BLaER1 (cell line): Measurements from ENCODE around the gene TMEM183A.

Experiments used
- H3K27ac ChIP-seq: shearing (Covaris generic); formaldehyde crosslinking; 2 replicates; pipeline ENCODE4 v1.8.1; 2022
- H3K27me3 ChIP-seq: shearing (Covaris generic); formaldehyde crosslinking; 2 replicates; pipeline ENCODE4 v1.8.1; 2022
- H3K36me3 ChIP-seq: shearing (Covaris generic); formaldehyde crosslinking; 2 replicates; pipeline ENCODE4 v1.8.1; 2022
- H3K4me1 ChIP-seq: shearing (Covaris generic); formaldehyde crosslinking; 2 replicates; pipeline ENCODE4 v1.8.1; 2022
- H3K4me2 ChIP-seq: shearing (Covaris generic); formaldehyde crosslinking; 2 replicates; pipeline ENCODE4 v1.8.1; 2022
- H3K4me3 ChIP-seq: shearing (Covaris generic); formaldehyde crosslinking; 2 replicates; pipeline ENCODE4 v1.8.1; 2022
- H3K9ac ChIP-seq: shearing (Covaris generic); formaldehyde crosslinking; 2 replicates; pipeline ENCODE4 v1.8.1; 2022
- H3K9me3 ChIP-seq: shearing (Covaris generic); formaldehyde crosslinking; 2 replicates; pipeline ENCODE4 v1.8.1; 2022
- H4K20me1 ChIP-seq: shearing (Covaris generic); formaldehyde crosslinking; 2 replicates; pipeline ENCODE4 v1.8.1; 2022
- Cebpa-rat ChIP-seq: shearing (Covaris generic); IDR thresholded peaks from 2 replicates; pipeline ENCODE4 v1.8.1; 2022

TMEM183A gene

GRCh38 chr1:203026666-203027663, 19.8 kb downstream of the TMEM183A start:
- peak overlapping the region; percentile 86 for H3K4me3 ChIP-seq
- peaks cover 46% of the 10 kb centered on the region for H3K36me3 ChIP-seq
- TF ChIP-seq Cebpa-rat, result no peak
- H3K9me3 ChIP-seq, result no peaks in the 10 kb centered on the region
- H3K9ac ChIP-seq, result peak overlapping the region; percentile 84
- H3K27me3 ChIP-seq, result no peaks in the 10 kb centered on the region
- H3K27ac ChIP-seq, result peak overlapping the region; percentile 77
- H3K4me1 ChIP-seq, result peaks cover 53% of the 10 kb centered on the region
- peaks cover 15% of the 10 kb centered on the region for H4K20me1 ChIP-seq
- H3K4me2 ChIP-seq, result peak overlapping the region; percentile 94

GRCh38 chr1:203028067-203028783, 21.1 kb downstream of the TMEM183A start:
- H3K27me3 ChIP-seq, result no peaks in the 10 kb centered on the region
- H3K4me3 ChIP-seq, result peak overlapping the region; percentile 86; the same call in 1 of the 2 replicates
- H3K9me3 ChIP-seq, result no peaks in the 10 kb centered on the region
- peak overlapping the region; percentile 94 for H3K4me2 ChIP-seq
- peaks cover 66% of the 10 kb centered on the region for H3K4me1 ChIP-seq
- H3K27ac ChIP-seq, result peak overlapping the region; percentile 50
- H3K36me3 ChIP-seq, result peaks cover 38% of the 10 kb centered on the region
- H3K9ac ChIP-seq, result peak overlapping the region; percentile 84; the same call in 1 of the 2 replicates
- H4K20me1 ChIP-seq, result peaks cover 15% of the 10 kb centered on the region
- TF ChIP-seq Cebpa-rat, result no peak

DNA sequence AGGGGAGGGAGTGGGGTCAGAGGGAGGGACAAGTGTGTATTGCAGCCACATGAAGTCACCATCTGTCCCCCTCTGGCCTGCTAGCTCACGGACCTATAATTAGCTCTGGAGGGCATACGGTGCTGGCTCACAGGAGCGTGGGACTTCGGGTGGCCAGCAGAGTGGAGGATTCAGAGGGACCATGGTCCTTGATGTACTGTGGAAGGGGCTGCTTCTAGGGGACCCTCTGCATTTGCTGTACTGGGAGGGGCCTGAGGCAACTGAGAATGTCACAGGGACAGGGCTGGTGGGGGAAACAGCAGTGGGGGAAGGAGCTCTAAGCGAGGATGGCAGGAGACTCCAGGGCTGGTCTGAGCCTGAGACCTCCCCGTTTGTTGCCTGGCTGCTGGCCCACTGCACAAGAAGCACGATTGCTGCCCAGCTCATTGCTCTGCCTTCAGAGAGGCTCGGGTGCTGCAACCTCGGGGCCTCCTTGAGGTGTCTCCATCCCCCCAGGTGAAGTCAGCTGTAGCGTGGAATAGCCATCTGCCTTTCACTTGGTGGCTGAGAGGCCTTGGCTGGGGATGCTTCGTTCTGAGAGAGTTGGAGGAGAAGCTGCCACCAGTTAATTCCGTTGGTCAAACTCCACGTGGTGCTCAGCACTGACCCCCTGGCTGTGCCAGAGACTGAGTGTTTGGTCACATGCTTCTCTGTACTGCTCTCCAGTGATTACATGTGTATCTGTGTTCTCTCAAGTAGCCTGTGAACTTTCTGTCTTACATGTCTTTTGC, 21.8 kb downstream of the TMEM183A start:
- Histone ChIP-seq H4K20me1 (peaks cover 15% of the 10 kb centered on the region), H3K4me2 (peak overlapping the region; percentile 94), H3K27ac (peak overlapping the region; percentile 50), H3K4me3 (peak overlapping the region; percentile 0; the same call in 1 of the 2 replicates), H3K9me3 (no peaks in the 10 kb centered on the region), H3K9ac (peak overlapping the region; percentile 54), H3K27me3 (no peaks in the 10 kb centered on the region), H3K4me1 (peaks cover 73% of the 10 kb centered on the region), H3K36me3 (peaks cover 30% of the 10 kb centered on the region)
- no peak for TF ChIP-seq Cebpa-rat

- no peak for TF ChIP-seq Cebpa-rat
- peaks cover 15% of the 10 kb centered on the region for H4K20me1 ChIP-seq
- H3K4me3 ChIP-seq, result no peak overlapping the region
- H3K9ac ChIP-seq, result no peak overlapping the region
- H3K27me3 ChIP-seq, result no peaks in the 10 kb centered on the region
- H3K36me3 ChIP-seq, result peaks cover 13% of the 10 kb centered on the region
- H3K4me2 ChIP-seq, result peak overlapping the region; percentile 14; the same call in 1 of the 2 replicates
- no peaks in the 10 kb centered on the region for H3K9me3 ChIP-seq
- H3K27ac ChIP-seq, result no peak overlapping the region
- peaks cover 94% of the 10 kb centered on the region for H3K4me1 ChIP-seq
These were observed 24.3 kb downstream of the TMEM183A start for GRCh38 chr1:203031467-203031866.

- TF ChIP-seq Cebpa-rat, result no peak
- H3K9me3 ChIP-seq, result no peaks in the 10 kb centered on the region
- H3K27ac ChIP-seq, result peak overlapping the region; percentile 87
- H3K4me3 ChIP-seq, result peak overlapping the region; percentile 37
- H3K4me2 ChIP-seq, result peak overlapping the region; percentile 89
- peaks cover 100% of the 10 kb centered on the region for H3K4me1 ChIP-seq
- H3K27me3 ChIP-seq, result no peaks in the 10 kb centered on the region
- H3K9ac ChIP-seq, result peak overlapping the region; percentile 54
- peaks cover 8% of the 10 kb centered on the region for H4K20me1 ChIP-seq
- peaks cover 13% of the 10 kb centered on the region for H3K36me3 ChIP-seq
These were observed 26.1 kb downstream of the TMEM183A start for GRCh38 chr1:203033287-203033686.

DNA sequence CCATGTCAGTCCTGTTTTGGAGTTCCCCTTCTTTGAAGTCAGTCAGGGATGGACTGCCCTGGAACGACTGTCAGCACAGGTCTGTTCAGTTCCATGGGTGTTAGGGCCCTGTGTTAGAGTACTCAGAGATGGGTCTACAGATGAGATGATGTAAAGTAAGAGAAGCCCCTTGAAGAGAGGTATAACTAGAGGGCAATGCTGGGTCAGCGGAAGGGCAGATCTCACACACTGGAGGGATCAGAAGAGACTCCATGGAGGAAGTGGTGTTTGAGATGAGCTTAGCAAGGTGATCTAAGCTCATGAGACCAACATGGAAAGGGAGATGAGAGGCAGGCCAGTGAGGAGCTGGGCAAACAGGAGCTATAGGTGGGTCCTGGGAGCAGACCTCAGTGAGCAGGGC, 26.7 kb downstream of the TMEM183A start:
- Histone ChIP-seq H3K9ac (peak overlapping the region; percentile 13; the same call in 1 of the 2 replicates), H3K9me3 (no peaks in the 10 kb centered on the region), H3K27ac (peak overlapping the region; percentile 87), H3K4me1 (peaks cover 100% of the 10 kb centered on the region), H3K4me2 (peak overlapping the region; percentile 89), H3K36me3 (peaks cover 15% of the 10 kb centered on the region), H3K27me3 (no peaks in the 10 kb centered on the region), H4K20me1 (peaks cover 2% of the 10 kb centered on the region; the same call in 1 of the 2 replicates), H3K4me3 (no peak overlapping the region)
- no peak for TF ChIP-seq Cebpa-rat

DNA sequence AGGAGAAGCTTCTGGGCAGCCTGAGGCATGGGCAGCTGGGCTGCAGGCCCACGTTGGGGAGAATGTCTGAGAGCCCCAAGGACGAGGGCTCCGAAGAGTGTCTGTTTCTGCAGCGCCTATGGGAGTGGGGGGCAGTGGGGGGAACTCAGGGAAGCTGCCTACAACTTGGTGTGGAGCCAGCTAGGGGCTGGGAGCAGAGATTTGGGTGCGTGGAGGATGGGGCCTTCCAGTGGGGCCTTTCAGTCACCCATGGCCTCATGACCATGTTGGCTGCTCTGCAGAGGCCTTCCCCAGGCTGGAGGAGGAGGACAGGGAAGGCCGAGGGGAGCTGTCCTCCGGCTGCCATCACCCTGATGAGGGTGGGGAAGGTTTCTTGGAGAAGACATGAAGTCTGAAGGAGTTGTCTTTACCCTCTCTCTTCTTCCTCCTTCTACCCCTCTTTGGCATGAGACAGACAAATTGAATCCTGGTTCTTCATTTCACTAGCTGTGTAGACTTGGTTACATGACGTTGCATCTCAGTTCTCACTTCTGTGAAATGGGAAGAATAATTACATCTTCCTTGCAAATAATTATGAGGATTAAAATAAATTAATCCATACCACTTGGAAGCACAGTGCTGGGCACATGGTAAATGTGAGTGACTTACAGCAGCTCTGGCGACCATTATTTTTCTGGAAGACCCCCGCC, 27.4 kb downstream of the TMEM183A start:
- H3K36me3 ChIP-seq, result peaks cover 16% of the 10 kb centered on the region
- H4K20me1 ChIP-seq, result no peaks in the 10 kb centered on the region; the same call in 1 of the 2 replicates
- 0 out of 2 replicates have a peak overlapping the region, but pooled peaks have one; percentile 13 for H3K9ac ChIP-seq
- H3K4me3 ChIP-seq, result no peak overlapping the region
- no peak for TF ChIP-seq Cebpa-rat
- H3K27me3 ChIP-seq, result no peaks in the 10 kb centered on the region
- peak overlapping the region; percentile 89 for H3K4me2 ChIP-seq
- H3K27ac ChIP-seq, result peak overlapping the region; percentile 87
- H3K9me3 ChIP-seq, result no peaks in the 10 kb centered on the region
- peaks cover 100% of the 10 kb centered on the region for H3K4me1 ChIP-seq

DNA sequence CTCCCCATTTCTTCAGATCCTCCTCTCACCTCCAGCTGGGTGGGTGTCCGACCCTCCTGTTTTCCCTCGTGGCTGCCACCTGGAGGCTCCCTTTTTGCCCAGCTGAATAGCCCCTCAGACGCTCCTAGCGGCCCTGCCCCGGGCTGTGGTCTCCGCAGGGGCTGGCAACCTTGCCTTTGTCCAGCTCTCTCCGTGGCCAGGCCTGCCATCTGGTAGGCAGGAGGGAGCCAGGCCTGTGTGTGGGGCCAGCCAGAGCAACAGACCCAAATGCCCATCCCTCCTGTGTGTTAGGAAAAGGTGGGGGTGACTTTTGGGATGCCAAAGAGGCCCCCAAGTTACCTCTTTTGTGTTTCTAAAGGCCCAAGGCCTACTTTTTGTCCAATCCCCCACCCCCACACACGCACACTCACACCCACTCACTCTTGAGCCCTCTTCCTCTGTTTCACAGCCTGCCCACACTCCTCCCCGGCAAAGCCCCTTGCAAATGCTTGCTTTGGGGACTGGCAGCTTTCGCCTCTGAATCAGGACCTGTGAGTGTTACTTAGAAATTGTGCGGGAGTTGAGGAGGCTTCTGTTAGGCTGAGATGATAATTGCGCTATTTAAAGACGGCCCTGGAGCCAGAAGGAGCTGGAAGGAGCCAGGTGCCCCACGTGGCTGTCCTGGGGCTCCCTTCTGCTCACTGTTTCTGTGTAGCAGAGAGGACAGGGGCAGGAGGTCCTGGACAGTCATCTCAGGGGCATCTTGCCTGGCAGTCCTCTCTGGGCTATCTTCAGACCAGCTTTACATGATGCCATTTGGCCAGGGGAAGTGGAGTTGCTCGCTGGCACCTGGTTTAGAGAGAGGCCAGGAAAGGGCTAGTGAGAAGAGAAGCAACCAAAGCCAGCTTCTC, 28.2 kb downstream of the TMEM183A start:
- Histone ChIP-seq H3K27me3 (no peaks in the 10 kb centered on the region), H4K20me1 (no peaks in the 10 kb centered on the region), H3K9ac (peak overlapping the region; percentile 65), H3K4me3 (no peak overlapping the region), H3K9me3 (no peaks in the 10 kb centered on the region), H3K4me1 (peaks cover 100% of the 10 kb centered on the region), H3K36me3 (peaks cover 11% of the 10 kb centered on the region), H3K27ac (peak overlapping the region; percentile 87), H3K4me2 (peak overlapping the region; percentile 89)
- TF ChIP-seq Cebpa-rat, result no peak
